HT1080 (cell line): ENCODE measurements around the gene PRPF39. TPM values are rescaled to one million over a fixed set of nuclear protein-coding genes. Genes with fewer than 3 reads are reported as not detected.
"Not testable (repeated sequence)": the region's sequence is repeated elsewhere in the genome, so short reads cannot be mapped to it uniquely, and the experiment has no call there.

Experiments used
- DNase-seq: peaks from one replicate; pipeline ENCODE4 v3.0.0-alpha.2; 2015; ENCODE audit warnings: low read depth
- total RNA-seq: library from RNA; depleted of rRNA; stranded (reverse); fragments of >200 nt; shearing (Covaris generic); gene quantifications from 2 replicates; pipeline ENCODE4 v1.2.3, GENCODE V29; 2014

PRPF39 gene
- total RNA-seq, 1 experiment from 2014 or later: 26.8 TPM

DNA sequence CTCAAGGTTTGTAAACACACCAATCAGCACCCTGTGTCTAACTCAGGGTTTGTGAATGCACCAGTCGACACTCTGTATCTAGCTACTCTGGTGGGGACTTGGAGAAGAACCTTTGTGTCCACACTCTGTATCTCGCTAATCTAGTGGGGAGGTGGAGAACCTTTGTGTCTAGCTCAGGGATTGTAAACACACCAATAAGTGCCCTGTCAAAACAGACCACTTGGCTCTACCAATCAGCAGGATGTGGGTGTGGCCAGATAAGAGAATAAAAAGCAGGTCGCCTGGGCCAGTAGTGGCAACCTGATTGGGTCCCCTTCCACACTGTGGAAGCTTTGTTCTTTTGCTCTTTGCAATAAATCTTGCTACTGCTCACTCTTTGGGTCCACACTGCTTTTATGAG, 2.8 kb upstream of the PRPF39 start:
- not testable (repeated sequence) for DNase-seq

DNA sequence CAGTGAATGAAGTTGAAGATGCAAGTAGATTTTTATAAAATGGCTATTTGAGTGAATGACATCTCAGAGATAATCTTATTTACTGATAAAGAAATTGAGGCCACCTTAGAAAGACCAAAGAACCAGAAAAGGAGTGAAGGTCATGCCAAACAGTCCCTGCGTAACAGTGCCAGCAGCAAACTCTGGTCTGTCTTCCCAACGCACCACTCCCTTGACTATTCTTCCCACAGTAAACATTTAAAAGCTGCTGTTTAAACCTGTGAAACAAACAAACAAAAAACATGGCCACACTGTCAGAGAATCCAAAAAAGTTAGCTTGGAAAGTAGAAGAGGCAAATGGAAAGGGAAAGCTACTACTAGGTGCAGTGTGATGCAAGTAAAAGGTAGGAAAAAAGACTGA, 1.5 kb upstream of the PRPF39 start:
- no peak for DNase-seq

DNA sequence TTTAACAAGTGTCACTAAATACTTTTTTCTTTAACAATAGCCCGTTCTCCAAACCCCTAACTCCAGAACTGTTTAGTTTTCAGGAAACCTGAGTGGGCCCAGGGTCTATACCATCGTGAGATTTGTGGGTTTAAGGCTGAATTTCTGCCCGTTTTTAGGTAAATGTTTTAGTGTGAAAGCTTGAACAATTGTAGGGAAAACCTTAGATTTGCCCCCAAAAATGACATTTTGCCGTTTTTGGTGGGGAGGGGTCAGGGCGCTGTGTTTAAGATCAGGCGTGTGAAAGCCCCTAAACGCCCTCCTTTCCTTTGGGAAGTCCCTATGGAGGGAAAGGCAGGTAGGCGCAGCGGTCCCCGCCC, 320 bp upstream of the PRPF39 start:
- DNase-seq: no peak

DNA sequence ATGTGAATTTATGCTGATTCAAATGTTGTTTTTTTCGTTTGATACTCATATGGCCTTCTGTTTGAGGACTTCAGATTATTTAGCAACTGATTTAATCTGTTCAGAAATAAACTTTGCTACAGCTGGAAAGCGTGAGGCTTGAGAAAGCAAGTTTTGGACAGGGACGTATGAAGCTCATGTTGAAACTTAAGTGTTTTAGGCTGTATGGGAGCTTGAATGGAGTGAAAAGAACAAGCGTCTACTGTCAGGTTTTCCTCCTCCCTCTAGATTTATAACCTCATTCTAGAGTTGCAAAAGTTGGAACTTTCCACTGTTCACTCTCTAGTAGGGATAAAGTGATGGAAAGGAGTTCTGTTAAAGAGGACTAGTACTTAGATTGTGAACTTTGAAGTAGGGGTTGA, 1.0 kb downstream of the PRPF39 start:
- no peak for DNase-seq

GRCh38 chr14:45089813-45090212, 5.9 kb downstream of the PRPF39 start:
- DNase-seq: peak; percentile 59

DNA sequence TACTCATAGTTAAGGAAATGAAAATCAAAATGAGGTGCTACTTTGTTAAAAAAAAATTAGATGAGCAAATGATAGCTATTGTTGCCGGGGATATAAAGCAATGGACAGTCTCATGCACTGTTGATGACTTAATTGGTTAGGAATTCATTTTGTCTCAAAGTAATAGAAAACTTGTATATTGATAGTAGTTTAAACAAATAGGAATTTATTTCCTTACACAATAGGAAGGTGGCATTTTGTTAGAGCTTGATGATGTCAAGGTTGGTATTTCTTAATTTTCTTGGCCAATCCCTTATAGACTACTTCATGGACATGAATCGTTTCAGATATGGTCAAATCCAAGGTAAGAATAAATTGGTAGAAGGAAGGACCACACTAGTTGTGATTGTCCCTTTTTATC, 7.8 kb downstream of the PRPF39 start:
- no peak for DNase-seq

DNA sequence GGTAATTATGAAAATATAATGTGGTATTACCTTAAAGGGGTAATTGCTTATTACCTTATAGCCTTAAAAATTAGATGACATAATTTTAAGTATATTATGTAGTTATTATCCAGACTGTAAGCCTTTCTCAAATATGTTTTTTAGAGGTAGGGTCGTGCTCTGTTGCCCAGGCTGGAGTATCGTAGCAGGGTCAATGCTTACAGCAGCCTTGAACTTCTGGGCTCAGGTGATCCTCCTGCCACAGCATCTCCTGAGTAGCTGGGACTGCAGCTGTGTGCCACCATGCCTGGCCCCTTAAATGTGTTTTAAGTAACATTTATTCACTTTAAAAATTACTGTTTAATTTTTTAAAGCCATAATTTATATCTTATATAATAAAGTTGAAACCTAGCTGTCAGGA, 10.4 kb downstream of the PRPF39 start:
- no peak for DNase-seq

DNA sequence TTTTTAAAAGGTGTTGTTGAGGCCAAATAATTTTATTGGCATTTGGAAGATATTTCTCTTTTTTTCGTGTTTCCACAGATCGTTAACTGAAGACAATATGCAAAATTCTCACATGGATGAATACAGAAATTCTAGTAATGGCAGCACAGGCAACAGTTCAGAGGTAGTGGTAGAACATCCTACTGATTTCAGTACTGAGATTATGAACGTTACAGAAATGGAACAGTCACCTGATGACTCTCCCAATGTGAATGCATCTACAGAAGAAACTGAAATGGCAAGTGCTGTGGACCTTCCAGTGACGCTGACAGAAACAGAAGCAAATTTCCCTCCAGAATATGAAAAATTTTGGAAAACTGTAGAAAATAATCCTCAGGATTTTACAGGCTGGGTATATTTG, 11.2 kb downstream of the PRPF39 start:
- no peak for DNase-seq

- no peak for DNase-seq
Measured at GRCh38 chr14:45096218-45096617, 12.3 kb downstream of the PRPF39 start.

- DNase-seq: no peak
Measured at GRCh38 chr14:45103806-45104205, 19.9 kb downstream of the PRPF39 start.

DNA sequence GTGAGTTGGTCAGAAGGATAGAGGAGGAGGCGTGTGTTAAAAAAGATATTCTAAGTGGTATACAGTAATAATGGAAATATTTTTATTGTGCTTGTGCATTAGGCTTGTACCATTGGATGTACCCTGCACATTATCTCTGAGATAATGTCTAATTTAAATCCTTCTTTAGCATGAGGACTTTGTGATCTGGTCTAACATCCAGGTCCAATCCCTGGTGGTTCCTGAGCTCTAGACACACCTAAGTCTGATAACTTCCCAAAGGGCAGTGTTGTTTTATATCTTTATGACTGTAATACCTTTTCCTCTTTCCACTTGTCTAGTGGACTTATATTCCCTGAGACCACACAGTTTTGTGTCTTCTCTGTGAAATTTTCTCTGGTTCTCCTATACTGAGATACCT, 20.6 kb downstream of the PRPF39 start:
- no peak for DNase-seq

- DNase-seq: peak; percentile 6
Measured at GRCh38 chr14:45112896-45113781, 29.2 kb downstream of the PRPF39 start.

- no peak for DNase-seq
Measured at GRCh38 chr14:45114327-45114726, 30.4 kb downstream of the PRPF39 start.

DNA sequence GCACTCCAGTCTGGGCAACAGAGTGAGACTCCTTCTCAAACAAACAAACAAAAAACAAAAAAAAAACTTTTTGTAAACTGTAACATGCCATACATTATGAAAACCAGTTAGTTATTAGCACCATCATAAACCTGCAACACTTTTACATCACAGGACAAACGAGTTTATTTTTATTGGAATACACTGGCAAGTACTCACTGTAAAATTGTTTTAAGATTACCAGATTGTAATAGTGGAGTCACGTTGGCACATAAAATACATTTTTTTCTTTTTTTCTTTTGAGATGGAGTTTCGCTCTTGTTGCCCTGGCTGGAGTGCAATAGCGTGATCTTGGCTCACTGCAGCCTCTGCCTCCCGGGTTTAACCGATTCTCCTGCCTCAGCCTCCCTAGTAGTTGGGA, 34.7 kb downstream of the PRPF39 start:
- DNase-seq: no peak

GRCh38 chr14:45120096-45120495, 36.2 kb downstream of the PRPF39 start:
- no peak for DNase-seq

GRCh38 chr14:45123271-45123670, 39.4 kb downstream of the PRPF39 start:
- DNase-seq: no peak

- no peak for DNase-seq
Measured at GRCh38 chr14:45125754-45126153, 41.8 kb downstream of the PRPF39 start.

- DNase-seq: no peak
Measured at GRCh38 chr14:45128963-45129629, 45.2 kb downstream of the PRPF39 start.

DNA sequence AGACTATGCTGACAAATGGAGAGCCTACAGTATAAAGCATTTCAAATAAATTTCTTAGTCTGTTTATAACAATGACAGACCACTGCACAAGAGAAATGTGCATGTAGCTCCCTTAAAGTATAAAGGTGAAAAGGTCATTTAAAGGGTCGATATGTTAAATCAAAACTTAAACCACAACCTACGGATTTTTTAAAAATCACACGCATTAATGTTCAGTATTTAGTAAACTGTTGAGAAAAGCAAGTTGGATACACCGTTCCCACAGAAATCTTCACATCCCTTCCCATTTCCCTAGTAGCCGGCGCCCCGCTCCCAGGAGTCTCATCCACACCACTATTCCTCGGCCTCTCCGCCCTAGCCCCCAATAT, 49.8 kb downstream of the PRPF39 start:
- DNase-seq: no peak

DNA sequence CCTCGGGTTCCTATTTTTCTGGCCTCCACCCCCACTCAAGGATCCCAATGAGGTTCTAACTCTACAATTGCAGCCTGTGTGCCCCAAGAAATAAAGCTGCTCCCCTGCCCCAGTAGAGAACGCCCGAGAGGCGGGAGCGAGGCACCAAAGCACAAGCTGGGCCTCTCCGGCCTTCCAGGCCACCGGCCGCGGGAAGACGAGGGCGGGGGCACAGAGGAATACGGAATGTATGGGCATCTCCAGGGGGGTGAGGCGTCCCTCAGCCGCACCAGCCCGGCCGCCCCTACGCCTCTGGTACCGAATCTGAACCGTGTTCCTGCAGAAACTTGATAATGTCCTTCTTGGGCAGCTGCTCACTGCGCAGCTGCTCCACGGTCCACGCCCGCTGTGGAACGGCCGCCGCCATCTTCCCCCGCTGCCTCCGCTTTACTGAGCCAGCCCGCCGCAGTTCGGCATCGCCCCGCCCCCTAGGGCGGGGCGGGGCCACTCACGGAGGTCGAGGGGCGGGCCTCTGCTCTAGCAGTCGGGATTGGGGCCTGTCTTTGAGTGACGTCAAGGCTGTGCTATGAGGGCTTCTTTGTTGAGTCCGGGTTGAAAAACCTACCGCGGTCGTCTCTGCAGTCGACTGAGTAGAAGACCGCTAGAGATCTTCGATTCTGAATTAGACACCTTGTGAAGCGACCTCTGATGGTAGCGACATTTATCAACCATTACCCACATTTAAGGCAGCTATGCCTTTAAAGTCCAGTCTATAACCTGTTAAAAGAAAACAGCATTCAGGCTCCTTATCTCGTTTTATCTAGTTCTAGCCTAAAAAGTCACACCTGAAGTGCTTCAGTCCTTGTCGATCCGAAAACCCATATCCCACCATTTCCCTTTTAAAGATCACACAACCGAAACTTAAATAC, 50.4 kb downstream of the PRPF39 start, which contains the start of gene FKBP3:
Gene FKBP3 (minus strand): TSS at position 431 of the 908 bp plus-strand sequence. CDS start 25 bp downstream, at position 406.
- peak; percentile 98 for DNase-seq

- peak; percentile 1 for DNase-seq
Measured at GRCh38 chr14:45135156-45135555, 51.2 kb downstream of the PRPF39 start.
